Caco-2 (cell line): Measurements from ENCODE around the gene MGAT3. TPM values are rescaled to one million over a fixed set of nuclear protein-coding genes. Genes with fewer than 3 reads are reported as not detected.

Experiments used
- BruUV-seq: library from RNA; stranded (reverse); fragments of 400-500 nt; replicated peaks from 2 replicates; lab custom pipeline; 2021; lab: Mats Ljungman, UMichigan
- CTCF ChIA-PET: fragments of 300-600 bp; sonication (Branson Sonifier 250); formaldehyde crosslinking; loops from one replicate; lab custom pipeline; 2022; ENCODE audit warnings: antibody characterized with exemption; lab: Charles Lee
- POLR2A ChIA-PET: fragments of 300-600 bp; sonication (Branson Sonifier 250); formaldehyde crosslinking; loops from one replicate; lab custom pipeline; 2022; ENCODE audit warnings: antibody characterized with exemption; lab: Charles Lee
- DNase-seq, 2 experiments: peaks; one replicate each; pipeline versions ENCODE4 v3.0.0 to v3.0.0-alpha.2; 2020 to 2022
- H3K27me3 ChIP-seq: replicated peaks from 2 replicates; pipeline ENCODE4 v1.6.0; 2011; ENCODE audit warnings: low read length; ENCODE audit not compliant: control insufficient read depth, insufficient read depth
- H3K36me3 ChIP-seq: 2 replicates; pipeline ENCODE4 v1.5.1; 2011; ENCODE audit warnings: low read length; ENCODE audit not compliant: control insufficient read depth, insufficient read depth
- H3K4me1 ChIP-seq: fragments of 250-450 bp; sonication (Bioruptor Pico); 2 replicates; pipeline ENCODE4 v1.5.1; 2020; ENCODE audit warnings: mild to moderate bottlenecking
- H3K4me3 ChIP-seq: 2 replicates; pipeline ENCODE4 v1.5.1; 2011; ENCODE audit warnings: low read depth, mild to moderate bottlenecking, control low read depth, low read length
- H3K9me3 ChIP-seq: fragments of 250-450 bp; sonication (Bioruptor Pico); 2 replicates; pipeline ENCODE4 v1.5.1; 2020; ENCODE audit warnings: mild to moderate bottlenecking, moderate library complexity
- H3K27ac Mint-ChIP-seq: one replicate; pipeline ENCODE4 v1.8.0; 2022; ENCODE audit warnings: mixed read lengths; ENCODE audit not compliant: unreplicated experiment
- H3K27me3 Mint-ChIP-seq: one replicate; pipeline ENCODE4 v1.8.0; 2022; ENCODE audit warnings: mixed read lengths; ENCODE audit not compliant: insufficient read depth, unreplicated experiment
- H3K36me3 Mint-ChIP-seq: one replicate; pipeline ENCODE4 v1.8.0; 2022; ENCODE audit warnings: mild to moderate bottlenecking, mixed read lengths; ENCODE audit not compliant: insufficient read depth, unreplicated experiment
- H3K4me1 Mint-ChIP-seq: one replicate; pipeline ENCODE4 v1.8.0; 2022; ENCODE audit warnings: low read depth, mixed read lengths; ENCODE audit not compliant: unreplicated experiment
- H3K4me3 Mint-ChIP-seq: one replicate; pipeline ENCODE4 v1.8.0; 2022; ENCODE audit warnings: mild to moderate bottlenecking, moderate library complexity, mixed read lengths; ENCODE audit not compliant: unreplicated experiment
- H3K9me3 Mint-ChIP-seq: one replicate; pipeline ENCODE4 v1.8.0; 2022; ENCODE audit warnings: mixed read lengths; ENCODE audit not compliant: unreplicated experiment
- intact Hi-C: fragments of 100-400 bp; cut with micrococcal nuclease; formaldehyde crosslinking; loops from one replicate; pipeline ENCODE4 v1.10.0; 2022; ENCODE audit not compliant: unreplicated experiment
- total RNA-seq: library from RNA; stranded (reverse); gene quantifications from 2 replicates; pipeline ENCODE4 v1.2.3, GENCODE V29; 2022
- TF ChIP-seq, protein P1 (sequence below), 2 experiments: fragments of 200-600 bp in 1 of 2; IDR thresholded peaks; 1 replicate in 1 of 2; 2 replicates in 1 of 2; pipeline versions ENCODE4 v1.5.1 to v1.8.0; 2011 to 2022; ENCODE audit warnings: antibody characterized with exemption in 1 of 2, control low read depth in 1 of 2, inconsistent platforms in 1 of 2, low read depth in 1 of 2, low read length in 1 of 2, mild to moderate bottlenecking in 1 of 2, moderate library complexity in 1 of 2; ENCODE audit not compliant: insufficient read depth in 1 of 2, severe bottlenecking in 1 of 2, unreplicated experiment in 1 of 2

Gene MGAT3
- total RNA-seq, 1 experiment from 2014 or later = 16.6 TPM

DNA sequence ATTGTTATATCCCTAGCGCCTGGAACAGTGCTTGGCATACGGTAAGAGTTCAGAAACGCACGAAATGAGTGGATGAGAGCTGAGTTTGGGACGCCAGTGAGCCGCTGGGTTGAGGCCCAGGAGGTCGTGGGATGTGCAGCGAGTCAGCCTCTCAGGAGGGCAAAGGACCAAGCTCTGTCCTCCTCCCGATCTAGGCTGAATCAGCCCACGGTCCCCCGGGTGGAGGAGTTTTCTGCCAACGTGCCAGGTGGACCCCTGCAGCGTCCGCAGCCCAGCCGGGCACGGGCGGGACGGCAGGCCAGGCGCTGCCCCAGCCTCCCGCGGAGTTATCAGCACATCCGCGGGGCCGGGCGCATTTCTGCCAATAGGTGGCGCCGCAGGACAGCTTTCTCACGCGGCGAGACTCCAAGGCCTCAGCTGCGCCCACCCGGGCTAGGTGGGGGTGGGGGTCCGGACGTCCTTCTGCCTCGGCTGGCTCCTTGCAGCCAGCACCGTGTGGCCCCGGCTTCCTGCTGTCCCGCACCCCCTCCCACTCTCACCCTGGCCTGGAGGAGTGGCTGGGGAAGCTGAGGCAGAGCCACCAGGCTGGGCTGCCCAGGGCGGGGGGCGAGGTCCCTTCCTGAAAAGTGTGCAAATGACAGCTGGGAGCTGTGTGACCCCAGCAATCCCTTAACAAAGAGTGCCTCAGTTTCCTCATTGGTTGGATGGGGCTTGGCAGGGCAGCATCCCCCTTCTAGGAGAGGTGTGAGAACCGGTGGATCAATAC is 78.0 kb downstream of the MGAT3 start:
- Histone ChIP-seq H3K4me1 (0 out of 2 replicates have a peak, but pooled peaks cover 13% of the 10 kb centered on the region), H3K9me3 (no peaks in the 10 kb centered on the region), H3K36me3 (peaks cover under 1% of the 10 kb centered on the region), H3K4me3 (no peak overlapping the region), H3K27me3 (no peaks in the 10 kb centered on the region)
- Mint-ChIP-seq H3K9me3 (no peaks in the 10 kb centered on the region), H3K4me3 (no peak overlapping the region), H3K36me3 (peaks cover 31% of the 10 kb centered on the region), H3K27ac (no peak overlapping the region), H3K4me1 (peaks cover 18% of the 10 kb centered on the region), H3K27me3 (no peaks in the 10 kb centered on the region)
- ChIA-PET POLR2A (interaction anchor here (0.6 kb wide), 1 partner anchor 744 kb away, joined by 3 read pairs; no protein-coding TSS in a partner anchor), CTCF (interaction anchor here (0.6 to 1.8 kb wide), 8 partner anchors 21 to 1851 kb away, joined by 3 to 13 read pairs (median 5); no protein-coding TSS in a partner anchor)
- peak; percentile 81 to 89 for DNase-seq
- TF ChIP-seq, protein P1, sequence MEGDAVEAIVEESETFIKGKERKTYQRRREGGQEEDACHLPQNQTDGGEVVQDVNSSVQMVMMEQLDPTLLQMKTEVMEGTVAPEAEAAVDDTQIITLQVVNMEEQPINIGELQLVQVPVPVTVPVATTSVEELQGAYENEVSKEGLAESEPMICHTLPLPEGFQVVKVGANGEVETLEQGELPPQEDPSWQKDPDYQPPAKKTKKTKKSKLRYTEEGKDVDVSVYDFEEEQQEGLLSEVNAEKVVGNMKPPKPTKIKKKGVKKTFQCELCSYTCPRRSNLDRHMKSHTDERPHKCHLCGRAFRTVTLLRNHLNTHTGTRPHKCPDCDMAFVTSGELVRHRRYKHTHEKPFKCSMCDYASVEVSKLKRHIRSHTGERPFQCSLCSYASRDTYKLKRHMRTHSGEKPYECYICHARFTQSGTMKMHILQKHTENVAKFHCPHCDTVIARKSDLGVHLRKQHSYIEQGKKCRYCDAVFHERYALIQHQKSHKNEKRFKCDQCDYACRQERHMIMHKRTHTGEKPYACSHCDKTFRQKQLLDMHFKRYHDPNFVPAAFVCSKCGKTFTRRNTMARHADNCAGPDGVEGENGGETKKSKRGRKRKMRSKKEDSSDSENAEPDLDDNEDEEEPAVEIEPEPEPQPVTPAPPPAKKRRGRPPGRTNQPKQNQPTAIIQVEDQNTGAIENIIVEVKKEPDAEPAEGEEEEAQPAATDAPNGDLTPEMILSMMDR (IDR thresholded peaks at IDR 0.05; ENCODE audit: insufficient read depth in 1 of 2, low read depth in 1 of 2, low read length in 1 of 2, severe bottlenecking in 1 of 2, unreplicated experiment in 1 of 2) = peak; percentile 89 to 94
- intact Hi-C loops = loop anchor here (1.0 to 5.0 kb wide), 3 partner anchors 42 to 502 kb away; no protein-coding TSS in a partner anchor
- no TSS peak for BruUV-seq

DNA sequence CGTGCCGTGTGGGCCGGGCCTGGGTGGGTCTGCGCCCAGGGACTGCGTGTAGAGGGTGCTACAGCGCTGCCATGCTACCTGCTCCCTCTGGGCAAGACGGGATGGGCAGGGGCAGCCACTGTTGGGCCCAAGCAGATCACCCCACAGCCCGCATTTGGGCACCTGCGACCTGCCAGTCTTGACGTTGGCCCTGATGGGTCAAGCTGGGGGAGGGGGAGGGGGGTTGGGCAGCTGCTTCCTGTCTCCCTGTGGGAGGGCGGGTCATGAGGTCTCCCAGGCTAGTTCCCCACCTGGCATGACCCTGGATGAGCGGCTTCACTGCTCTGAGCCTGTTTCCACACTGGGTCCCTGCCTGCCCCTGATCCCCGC is 78.5 kb downstream of the MGAT3 start:
- Mint-ChIP-seq H3K4me3 (no peak overlapping the region), H3K4me1 (peaks cover 18% of the 10 kb centered on the region), H3K9me3 (no peaks in the 10 kb centered on the region), H3K27me3 (no peaks in the 10 kb centered on the region), H3K27ac (no peak overlapping the region), H3K36me3 (peaks cover 25% of the 10 kb centered on the region)
- intact Hi-C loops = loop anchor here (2.0 kb wide), 1 partner anchor 501 kb away; no protein-coding TSS in a partner anchor
- H3K9me3 ChIP-seq = no peaks in the 10 kb centered on the region
- no peak overlapping the region for H3K4me3 ChIP-seq
- BruUV-seq = no TSS peak
- H3K4me1 ChIP-seq = 0 out of 2 replicates have a peak, but pooled peaks cover 13% of the 10 kb centered on the region
- ChIA-PET POLR2A (interaction anchor here (0.6 kb wide), 1 partner anchor 743 kb away, joined by 3 read pairs; no protein-coding TSS in a partner anchor), CTCF (interaction anchor here (0.6 to 1.8 kb wide), 6 partner anchors 20 to 509 kb away, joined by 3 to 13 read pairs (median 5); no protein-coding TSS in a partner anchor)
- TF ChIP-seq, protein P1 (IDR thresholded peaks at IDR 0.05; ENCODE audit: insufficient read depth in 1 of 2, low read depth in 1 of 2, low read length in 1 of 2, severe bottlenecking in 1 of 2, unreplicated experiment in 1 of 2) = no peak
- DNase-seq = no peak
- no peaks in the 10 kb centered on the region for H3K36me3 ChIP-seq
- H3K27me3 ChIP-seq = no peaks in the 10 kb centered on the region

DNA sequence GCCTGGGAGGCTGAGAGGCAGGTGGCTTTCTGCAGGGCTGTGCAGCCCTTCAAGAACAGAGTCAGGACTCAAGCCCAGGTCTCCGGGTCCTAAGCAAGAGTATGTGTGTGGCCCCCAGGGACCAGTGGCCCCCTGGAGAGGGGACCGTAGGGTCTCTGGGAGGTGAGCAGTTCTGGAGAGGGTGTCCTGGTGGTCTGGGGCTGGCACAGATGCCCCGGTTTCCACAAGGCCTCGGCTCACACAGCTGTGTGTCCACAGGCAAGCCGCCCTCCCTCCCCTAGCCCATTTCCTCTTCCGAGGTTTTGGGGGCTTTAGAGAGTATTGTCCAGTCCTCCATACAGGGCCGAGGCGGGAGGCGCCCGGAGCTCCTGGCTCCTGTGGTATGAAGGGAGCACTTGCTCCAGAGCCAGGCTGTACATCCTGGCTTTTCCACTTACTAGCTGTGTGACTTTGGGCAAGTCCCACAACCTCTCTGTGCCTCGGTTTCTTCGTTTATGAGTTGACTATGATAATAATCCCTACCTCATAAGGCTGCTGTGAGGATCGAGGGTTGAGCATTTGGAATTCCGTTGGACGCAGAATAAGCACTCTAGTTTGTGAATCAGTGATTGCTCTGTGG is 79.1 kb downstream of the MGAT3 start:
- H3K9me3 ChIP-seq = no peaks in the 10 kb centered on the region
- Mint-ChIP-seq H3K27ac (no peak overlapping the region), H3K27me3 (no peaks in the 10 kb centered on the region), H3K9me3 (no peaks in the 10 kb centered on the region), H3K4me1 (peaks cover 12% of the 10 kb centered on the region), H3K4me3 (no peak overlapping the region), H3K36me3 (peaks cover 19% of the 10 kb centered on the region)
- 0 out of 2 replicates have a peak, but pooled peaks cover 13% of the 10 kb centered on the region for H3K4me1 ChIP-seq
- no TSS peak for BruUV-seq
- no peaks in the 10 kb centered on the region for H3K36me3 ChIP-seq
- TF ChIP-seq, protein P1 (IDR thresholded peaks at IDR 0.05; ENCODE audit: insufficient read depth in 1 of 2, low read depth in 1 of 2, low read length in 1 of 2, severe bottlenecking in 1 of 2, unreplicated experiment in 1 of 2) = no peak
- POLR2A ChIA-PET = no interaction called here
- no peak for DNase-seq
- no peak overlapping the region for H3K4me3 ChIP-seq
- intact Hi-C loops = loop anchor here (2.0 kb wide), 1 partner anchor 501 kb away; no protein-coding TSS in a partner anchor
- H3K27me3 ChIP-seq = no peaks in the 10 kb centered on the region
- CTCF ChIA-PET = no interaction called here
